ENCODE results near the gene RASSF5. TPM values are rescaled to one million over a fixed set of nuclear protein-coding genes. Genes with fewer than 3 reads are reported as not detected.

The RASSF5 gene
- total RNA-seq, 4 donors from 2014 or later = 6.6 to 23.0 (median 10.5) TPM

GRCh38 chr1:206570529-206570928, 63.2 kb downstream of the RASSF5 start:
- WGBS = 85% methylated on average over 3 of the region's 3 CpGs
- no peak for DNase-seq (ENCODE audit: extremely low spot score)
- Histone ChIP-seq H3K27ac (replicated peaks in 1 of 4) (no peak overlapping the region), H3K4me3 (no peak overlapping the region), H3K9me3 (no peaks in the 10 kb centered on the region), H3K27me3 (no peaks in the 10 kb centered on the region), H3K4me1 (peaks cover 5 to 12% (median 7%) of the 10 kb centered on the region in 4 donors), H3K36me3 (no peaks in the 10 kb centered on the region)
- no peak for TF ChIP-seq EP300 (IDR thresholded peaks at IDR 0.05)
- TF ChIP-seq CTCF (IDR thresholded peaks at IDR 0.05) = no peak
- TF ChIP-seq POLR2A (IDR thresholded peaks at IDR 0.05; ENCODE audit: low read depth) = no peak
- no peak for TF ChIP-seq POLR2AphosphoS5 (IDR thresholded peaks at IDR 0.05)
- intact Hi-C loops (cut with DNase I) = no loop called here

GRCh38 chr1:206572835-206573234, 65.5 kb downstream of the RASSF5 start:
- Histone ChIP-seq H3K4me3 (no peak overlapping the region), H3K9me3 (no peaks in the 10 kb centered on the region), H3K36me3 (no peaks in the 10 kb centered on the region), H3K27me3 (no peaks in the 10 kb centered on the region), H3K27ac (replicated peaks in 1 of 4) (no peak overlapping the region), H3K4me1 (peaks cover 10 to 30% (median 21%) of the 10 kb centered on the region in 4 donors)
- no peak for DNase-seq (ENCODE audit: extremely low spot score)
- 93% methylated on average over 4 of the region's 4 CpGs for WGBS
- TF ChIP-seq CTCF (IDR thresholded peaks at IDR 0.05) = no peak
- no peak for TF ChIP-seq EP300 (IDR thresholded peaks at IDR 0.05)
- TF ChIP-seq POLR2AphosphoS5 (IDR thresholded peaks at IDR 0.05) = no peak
- no peak for TF ChIP-seq POLR2A (IDR thresholded peaks at IDR 0.05; ENCODE audit: low read depth)
- intact Hi-C loops (cut with DNase I) = no loop called here

DNA sequence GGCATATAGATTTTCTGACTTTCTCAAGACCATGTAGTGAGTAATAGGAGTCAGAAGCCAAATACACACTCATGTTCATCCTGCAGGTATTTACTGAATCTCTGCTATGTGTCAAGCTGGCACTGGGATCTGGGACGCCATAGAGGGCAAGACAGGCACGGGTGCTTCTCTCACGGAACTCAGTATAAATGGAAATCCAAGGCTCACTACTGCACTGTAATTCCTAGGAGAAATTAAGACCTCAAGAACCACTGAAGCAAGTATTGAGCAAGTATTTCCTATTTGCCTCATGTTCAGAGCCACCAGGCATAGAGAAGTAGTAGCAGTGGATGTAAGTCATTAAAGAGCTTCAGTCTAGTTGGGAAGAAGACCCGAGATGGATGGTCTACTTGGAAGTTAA, 66.0 kb downstream of the RASSF5 start:
- WGBS = 85% methylated on average over 4 of the region's 4 CpGs
- intact Hi-C loops (cut with DNase I) = no loop called here
- H3K9me3 ChIP-seq = no peaks in the 10 kb centered on the region

DNA sequence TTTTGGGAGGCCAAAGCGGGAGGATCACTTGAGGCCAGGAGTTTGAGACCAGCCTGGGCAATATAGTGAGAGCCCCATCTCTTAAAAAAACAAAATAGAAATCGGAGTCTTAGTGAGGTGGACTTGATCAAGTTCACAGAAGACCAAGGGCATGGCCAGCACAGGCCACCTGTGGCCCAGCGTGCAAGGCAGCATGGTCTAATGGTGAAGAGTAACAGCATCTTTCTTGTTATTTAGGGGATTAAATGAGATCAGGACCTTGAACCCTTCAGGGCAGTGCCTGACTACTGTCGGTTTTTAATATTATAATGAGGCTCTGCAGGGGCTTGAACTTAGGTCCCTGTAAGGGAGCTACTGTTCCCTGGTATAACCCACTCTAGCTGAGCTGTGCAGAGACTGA, 66.4 kb downstream of the RASSF5 start:
- no peaks in the 10 kb centered on the region for H3K36me3 ChIP-seq
- no peak for DNase-seq (ENCODE audit: extremely low spot score)
- no peak overlapping the region for H3K27ac ChIP-seq (replicated peaks in 1 of 4)
- WGBS = 97% methylated on average over 4 of the region's 4 CpGs
- H3K4me3 ChIP-seq = no peak overlapping the region
- H3K27me3 ChIP-seq = no peaks in the 10 kb centered on the region
- TF ChIP-seq EP300 (IDR thresholded peaks at IDR 0.05) (no peak), POLR2A (IDR thresholded peaks at IDR 0.05; ENCODE audit: low read depth) (no peak), POLR2AphosphoS5 (IDR thresholded peaks at IDR 0.05) (no peak), CTCF (IDR thresholded peaks at IDR 0.05) (no peak)
- no peaks in the 10 kb centered on the region for H3K9me3 ChIP-seq
- intact Hi-C loops (cut with DNase I) = no loop called here
- peaks cover 10 to 30% (median 21%) of the 10 kb centered on the region in 4 donors for H3K4me1 ChIP-seq

More for the DNA sequence above, 66.0 kb downstream of the RASSF5 start:
- Histone ChIP-seq H3K27me3 (no peaks in the 10 kb centered on the region), H3K4me1 (peaks cover 10 to 30% (median 21%) of the 10 kb centered on the region in 4 donors), H3K4me3 (no peak overlapping the region), H3K36me3 (no peaks in the 10 kb centered on the region), H3K27ac (replicated peaks in 1 of 4) (no peak overlapping the region)
- DNase-seq (ENCODE audit: extremely low spot score) = no peak
- no peak for TF ChIP-seq POLR2AphosphoS5 (IDR thresholded peaks at IDR 0.05)
- no peak for TF ChIP-seq POLR2A (IDR thresholded peaks at IDR 0.05; ENCODE audit: low read depth)
- no peak for TF ChIP-seq CTCF (IDR thresholded peaks at IDR 0.05)
- no peak for TF ChIP-seq EP300 (IDR thresholded peaks at IDR 0.05)
